MG63 (cell line): Measurements from ENCODE around the gene SLC39A11. TPM values are rescaled to one million over a fixed set of nuclear protein-coding genes. Genes with fewer than 3 reads are reported as not detected.

Experiments
- DNase-seq: peaks from one replicate; pipeline ENCODE4 v3.0.0-alpha.2; 2020
- H3K27me3 ChIP-seq: fragments of 250-450 bp; sonication (Bioruptor Pico); 2 replicates; pipeline ENCODE4 v1.5.1; 2020; ENCODE audit warnings: mild to moderate bottlenecking, moderate library complexity
- H3K36me3 ChIP-seq: fragments of 250-450 bp; sonication (Bioruptor Pico); 2 replicates; pipeline ENCODE4 v1.5.1; 2020; ENCODE audit warnings: mild to moderate bottlenecking, moderate library complexity
- H3K4me3 ChIP-seq: fragments of 250-450 bp; sonication (Bioruptor Pico); 2 replicates; pipeline ENCODE4 v1.5.1; 2020; ENCODE audit warnings: mild to moderate bottlenecking, moderate library complexity
- H3K9me3 ChIP-seq: fragments of 250-450 bp; sonication (Bioruptor Pico); 2 replicates; pipeline ENCODE4 v1.5.1; 2020; ENCODE audit warnings: mild to moderate bottlenecking, moderate library complexity
- total RNA-seq: library from RNA; depleted of rRNA; stranded (reverse); fragments of >200 nt; shearing (Covaris generic); gene quantifications from 2 replicates; pipeline ENCODE4 v1.2.3, GENCODE V29; 2014; ENCODE audit warnings: low replicate concordance

Gene SLC39A11
- total RNA-seq, 1 experiment from 2014 or later = 13.7 TPM

- H3K4me3 ChIP-seq = no peak overlapping the region
- no peak for DNase-seq
- no peaks in the 10 kb centered on the region for H3K36me3 ChIP-seq
- no peaks in the 10 kb centered on the region for H3K27me3 ChIP-seq
- no peaks in the 10 kb centered on the region for H3K9me3 ChIP-seq
Observed at GRCh38 chr17:72634621-72635020, 457.9 kb downstream of the SLC39A11 start.

DNA sequence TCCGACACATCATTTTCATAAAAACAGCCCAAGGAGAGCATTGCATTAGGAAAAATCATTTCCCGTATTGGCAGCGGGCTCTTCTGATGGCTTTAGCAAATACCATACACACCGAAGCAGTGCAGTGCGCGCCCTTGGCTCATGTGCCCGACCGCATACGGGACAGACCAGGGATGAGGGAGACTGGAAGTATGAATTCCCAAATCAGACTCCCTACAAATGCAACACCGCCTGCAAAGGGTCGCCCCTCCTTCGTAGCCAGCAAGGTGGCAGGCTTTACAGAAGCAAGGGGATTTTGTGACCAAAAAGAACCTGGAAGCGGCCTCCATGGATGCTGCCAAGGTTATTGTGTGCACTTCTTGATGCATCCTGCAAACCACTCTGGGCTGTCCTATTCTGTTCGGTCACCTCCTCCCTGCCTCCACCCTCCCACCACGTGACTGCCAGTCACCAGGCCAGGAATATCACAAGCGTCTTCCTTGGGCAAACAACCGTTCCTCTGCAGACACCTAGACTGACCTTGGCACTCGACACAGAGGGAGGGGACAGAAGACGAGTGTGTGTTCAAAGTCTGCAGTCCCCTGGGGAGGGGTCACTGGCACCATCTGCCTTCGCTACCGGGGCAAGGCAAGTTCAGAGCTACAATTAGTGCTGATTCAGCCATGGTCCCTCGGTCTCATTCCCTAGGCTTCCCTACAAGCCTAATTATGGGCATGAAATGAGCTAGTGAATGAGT, 460.4 kb downstream of the SLC39A11 start:
- no peak overlapping the region for H3K4me3 ChIP-seq
- H3K27me3 ChIP-seq = peaks cover 2% of the 10 kb centered on the region; the same call in 1 of the 2 replicates
- no peak for DNase-seq
- H3K9me3 ChIP-seq = peaks cover 4% of the 10 kb centered on the region; the same call in 1 of the 2 replicates
- H3K36me3 ChIP-seq = no peaks in the 10 kb centered on the region

DNA sequence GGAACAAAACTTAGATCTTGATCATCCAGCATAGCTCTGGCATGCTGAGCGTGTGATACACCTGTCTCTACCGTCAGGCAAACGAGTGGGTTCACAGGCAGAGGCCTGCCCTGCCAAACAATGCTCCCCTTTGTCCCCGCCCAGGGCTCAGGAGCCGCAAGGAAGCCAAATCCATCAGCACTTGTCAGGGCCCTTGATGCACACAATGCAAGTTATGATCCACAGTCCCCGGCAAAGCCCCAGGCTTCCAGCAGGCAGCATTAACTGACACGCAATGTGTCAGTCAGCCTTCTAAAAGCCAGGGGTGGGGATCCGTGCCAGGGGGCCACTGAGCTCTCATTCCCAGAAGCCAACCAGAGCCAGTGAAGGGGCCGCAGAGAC, 460.9 kb downstream of the SLC39A11 start:
- Histone ChIP-seq H3K27me3 (peaks cover 2% of the 10 kb centered on the region; the same call in 1 of the 2 replicates), H3K9me3 (peaks cover 6% of the 10 kb centered on the region), H3K36me3 (no peaks in the 10 kb centered on the region), H3K4me3 (no peak overlapping the region)
- peak; percentile 63 for DNase-seq

GRCh38 chr17:72624652-72625051, 467.8 kb downstream of the SLC39A11 start:
- Histone ChIP-seq H3K9me3 (peaks cover 13% of the 10 kb centered on the region), H3K36me3 (no peaks in the 10 kb centered on the region), H3K27me3 (peaks cover 4% of the 10 kb centered on the region), H3K4me3 (no peak overlapping the region)
- DNase-seq = no peak

- H3K4me3 ChIP-seq = no peak overlapping the region
- no peaks in the 10 kb centered on the region for H3K36me3 ChIP-seq
- peaks cover 13% of the 10 kb centered on the region for H3K9me3 ChIP-seq
- DNase-seq = no peak
- peaks cover 4% of the 10 kb centered on the region for H3K27me3 ChIP-seq
Observed at GRCh38 chr17:72624226-72624625, 468.3 kb downstream of the SLC39A11 start.

- Histone ChIP-seq H3K4me3 (no peak overlapping the region), H3K9me3 (peaks cover 9% of the 10 kb centered on the region), H3K27me3 (peaks cover 3% of the 10 kb centered on the region), H3K36me3 (no peaks in the 10 kb centered on the region)
- no peak for DNase-seq
Observed at GRCh38 chr17:72622661-72623433, 469.6 kb downstream of the SLC39A11 start.

GRCh38 chr17:72619976-72620650, 472.4 kb downstream of the SLC39A11 start:
- H3K4me3 ChIP-seq = no peak overlapping the region
- 0 out of 2 replicates have a peak, but pooled peaks cover 1% of the 10 kb centered on the region for H3K9me3 ChIP-seq
- peaks cover 3% of the 10 kb centered on the region for H3K27me3 ChIP-seq
- H3K36me3 ChIP-seq = no peaks in the 10 kb centered on the region
- DNase-seq = no peak

GRCh38 chr17:72618001-72618509, 474.4 kb downstream of the SLC39A11 start:
- Histone ChIP-seq H3K4me3 (no peak overlapping the region), H3K36me3 (no peaks in the 10 kb centered on the region)
- no peak for DNase-seq

DNA sequence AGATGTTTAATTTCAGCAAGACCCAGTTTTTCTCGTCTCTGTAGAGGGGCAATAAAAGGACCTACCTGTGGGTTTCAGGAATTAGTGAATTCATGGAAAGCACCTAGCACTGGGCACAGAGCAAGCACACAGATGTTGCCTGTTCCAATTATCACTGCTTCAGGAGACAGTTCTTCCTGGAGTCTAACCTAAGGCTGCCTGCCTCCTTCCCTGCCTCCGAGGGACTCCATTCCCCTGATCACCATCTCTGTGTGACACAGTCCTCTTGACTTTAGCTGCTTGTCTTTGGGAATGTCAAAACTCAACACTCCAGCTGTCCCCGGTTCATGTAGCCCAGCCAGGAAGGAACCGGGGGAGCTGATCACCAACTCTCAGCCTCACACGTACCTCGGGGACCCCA, 474.9 kb downstream of the SLC39A11 start:
- Histone ChIP-seq H3K27me3 (peaks cover 3% of the 10 kb centered on the region; the same call in 1 of the 2 replicates), H3K9me3 (0 out of 2 replicates have a peak, but pooled peaks cover 1% of the 10 kb centered on the region), H3K36me3 (no peaks in the 10 kb centered on the region), H3K4me3 (no peak overlapping the region)
- no peak for DNase-seq

More at GRCh38 chr17:72618001-72618509, 474.4 kb downstream of the SLC39A11 start:
- Histone ChIP-seq H3K9me3 (0 out of 2 replicates have a peak, but pooled peaks cover 1% of the 10 kb centered on the region), H3K27me3 (peaks cover 3% of the 10 kb centered on the region)

- H3K27me3 ChIP-seq = peaks cover 3% of the 10 kb centered on the region; the same call in 1 of the 2 replicates
- no peaks in the 10 kb centered on the region for H3K36me3 ChIP-seq
- no peak for DNase-seq
- H3K4me3 ChIP-seq = no peak overlapping the region
- 0 out of 2 replicates have a peak, but pooled peaks cover 1% of the 10 kb centered on the region for H3K9me3 ChIP-seq
Observed at GRCh38 chr17:72616447-72616846, 476.0 kb downstream of the SLC39A11 start.

GRCh38 chr17:72615627-72615991, 476.9 kb downstream of the SLC39A11 start:
- Histone ChIP-seq H3K9me3 (0 out of 2 replicates have a peak, but pooled peaks cover 1% of the 10 kb centered on the region), H3K36me3 (no peaks in the 10 kb centered on the region), H3K27me3 (peaks cover 3% of the 10 kb centered on the region; the same call in 1 of the 2 replicates), H3K4me3 (no peak overlapping the region)
- no peak for DNase-seq

GRCh38 chr17:72614871-72615626, 477.4 kb downstream of the SLC39A11 start:
- 0 out of 2 replicates have a peak, but pooled peaks cover 1% of the 10 kb centered on the region for H3K9me3 ChIP-seq
- no peak overlapping the region for H3K4me3 ChIP-seq
- peaks cover under 1% of the 10 kb centered on the region; the same call in 1 of the 2 replicates for H3K27me3 ChIP-seq
- no peaks in the 10 kb centered on the region for H3K36me3 ChIP-seq
- DNase-seq = no peak

DNA sequence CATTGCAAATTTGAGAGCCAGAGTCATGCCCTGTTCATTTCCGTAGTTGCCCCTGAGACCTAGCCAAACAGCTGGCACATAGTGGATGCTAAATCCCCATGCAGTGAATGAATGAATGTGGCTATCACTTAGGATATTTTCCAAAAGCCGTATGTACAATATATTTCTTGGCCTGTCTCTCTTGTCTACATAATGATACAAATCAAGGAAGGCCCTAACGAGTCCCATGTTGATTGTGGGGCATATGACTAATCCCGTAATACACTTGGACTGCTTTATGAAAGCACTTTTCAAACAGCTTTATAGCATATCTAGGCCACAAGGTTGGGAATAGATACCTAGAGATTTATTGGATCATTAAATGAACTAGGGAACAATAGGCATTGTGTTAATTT, 478.0 kb downstream of the SLC39A11 start:
- no peak overlapping the region for H3K4me3 ChIP-seq
- no peaks in the 10 kb centered on the region for H3K36me3 ChIP-seq
- no peaks in the 10 kb centered on the region for H3K27me3 ChIP-seq
- peak; percentile 59 for DNase-seq
- H3K9me3 ChIP-seq = no peaks in the 10 kb centered on the region

DNA sequence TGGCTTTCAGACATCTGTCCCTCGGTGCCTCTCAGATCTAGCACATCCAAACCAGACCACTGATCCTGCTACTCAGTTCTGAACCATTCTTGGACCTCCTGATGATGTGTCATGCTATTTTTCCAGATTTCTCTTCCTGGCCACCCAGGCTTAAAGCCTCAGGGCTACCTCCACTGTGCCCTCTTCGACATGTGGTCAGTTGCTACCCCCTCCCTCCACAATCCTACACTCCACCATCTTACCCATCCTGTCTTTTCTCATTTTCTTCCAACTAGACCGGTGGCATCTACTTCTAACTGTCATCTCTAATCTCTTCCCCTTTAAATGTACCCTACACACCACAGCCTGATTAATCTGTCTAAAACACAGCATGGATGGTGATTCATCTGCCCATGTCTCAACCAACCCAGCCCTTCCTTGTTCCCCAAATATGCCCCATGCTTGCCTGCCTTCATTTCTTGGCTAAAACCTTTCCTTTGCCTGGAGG, 478.6 kb downstream of the SLC39A11 start:
- Histone ChIP-seq H3K27me3 (no peaks in the 10 kb centered on the region), H3K36me3 (no peaks in the 10 kb centered on the region), H3K4me3 (no peak overlapping the region), H3K9me3 (no peaks in the 10 kb centered on the region)
- DNase-seq = peak; percentile 75

- Histone ChIP-seq H3K9me3 (no peaks in the 10 kb centered on the region), H3K27me3 (no peaks in the 10 kb centered on the region), H3K4me3 (no peak overlapping the region), H3K36me3 (no peaks in the 10 kb centered on the region)
- peak; percentile 77 for DNase-seq
Observed at GRCh38 chr17:72613396-72613795, 479.1 kb downstream of the SLC39A11 start.

DNA sequence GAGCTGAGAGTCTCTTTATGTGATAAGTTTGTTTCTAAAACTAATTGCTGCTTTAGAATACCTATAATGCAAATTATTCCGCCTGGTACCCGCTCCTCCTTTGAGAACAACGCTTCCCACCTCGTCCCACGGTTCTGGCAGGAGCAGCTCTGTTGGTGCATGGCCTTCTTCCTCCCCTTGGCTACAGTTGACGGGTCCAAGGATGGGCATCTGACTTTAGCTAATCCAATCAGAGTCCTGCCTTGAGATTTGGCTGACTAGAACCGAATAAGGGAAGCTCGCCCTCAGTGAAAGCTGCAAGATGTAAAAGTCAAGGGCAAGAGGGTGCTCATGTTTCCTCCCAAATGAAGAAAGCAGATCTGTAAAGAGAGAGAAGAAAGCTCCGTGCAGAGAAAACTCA, 481.3 kb downstream of the SLC39A11 start:
- no peak overlapping the region for H3K4me3 ChIP-seq
- H3K9me3 ChIP-seq = peaks cover 8% of the 10 kb centered on the region
- no peak for DNase-seq
- H3K27me3 ChIP-seq = no peaks in the 10 kb centered on the region
- no peaks in the 10 kb centered on the region for H3K36me3 ChIP-seq
